H1 (cell line): ENCODE data around the gene TRNAU1AP. TPM values are rescaled to one million over a fixed set of nuclear protein-coding genes. Genes with fewer than 3 reads are reported as not detected.

Experiments
- CTCF ChIA-PET: fragments of 300-600 bp; sonication (Branson Sonifier 250); formaldehyde crosslinking; loops from one replicate; lab custom pipeline; 2021; ENCODE audit not compliant: partially characterized antibody; lab: Charles Lee
- POLR2A ChIA-PET: fragments of 300-600 bp; sonication (Branson Sonifier 250); formaldehyde crosslinking; loops from one replicate; lab custom pipeline; 2021; ENCODE audit warnings: inconsistent platforms; ENCODE audit not compliant: partially characterized antibody; lab: Charles Lee
- DNase-seq, 2 experiments: peaks; one replicate each; pipeline versions ENCODE4 v3.0.0 to v3.0.0-alpha.2; 2010 to 2022; ENCODE audit warnings: low spot score in 2 of 2, low read depth in 1 of 2, mixed read lengths in 1 of 2
- FAIRE-seq: peaks from 2 replicates; lab custom pipeline; 2011; peaks lifted over from hg19 to GRCh38; lab: Jason Lieb, UNC
- H2AFZ ChIP-seq: 2 replicates; pipeline ENCODE4 v1.8.1; 2012; ENCODE audit warnings: low read length, inconsistent platforms
- H2AK5ac ChIP-seq: 2 replicates; pipeline ENCODE4 v1.6.1; 2013; ENCODE audit warnings: low read depth, low read length
- H2BK120ac ChIP-seq: replicated peaks from 2 replicates; pipeline ENCODE3; 2013; ENCODE audit warnings: low read depth, low read length, inconsistent platforms
- H2BK12ac ChIP-seq: 2 replicates; pipeline ENCODE4 v1.6.1; 2013; ENCODE audit warnings: low read depth, low read length
- H2BK15ac ChIP-seq: 2 replicates; pipeline ENCODE4 v1.6.1; 2013; ENCODE audit warnings: low read length
- H2BK20ac ChIP-seq: 2 replicates; pipeline ENCODE4 v1.6.1; 2013; ENCODE audit warnings: low read length
- H2BK5ac ChIP-seq: 2 replicates; pipeline ENCODE4 v1.6.1; 2013; ENCODE audit warnings: low read depth, low read length
- H3K14ac ChIP-seq: 2 replicates; pipeline ENCODE4 v1.6.1; 2013; ENCODE audit warnings: inconsistent platforms; ENCODE audit not compliant: insufficient read length
- H3K18ac ChIP-seq: 2 replicates; pipeline ENCODE4 v1.6.1; 2013; ENCODE audit warnings: low read length; ENCODE audit errors: extremely low read depth
- H3K23ac ChIP-seq: 2 replicates; pipeline ENCODE4 v1.6.1; 2013; ENCODE audit warnings: inconsistent platforms; ENCODE audit not compliant: insufficient read length
- H3K23me2 ChIP-seq: 2 replicates; pipeline ENCODE4 v1.6.1; 2013; ENCODE audit warnings: low read depth, low read length
- H3K27ac ChIP-seq: 2 replicates; pipeline ENCODE4 v1.6.1; 2011; ENCODE audit warnings: low read depth, low read length, inconsistent platforms
- H3K27me3 ChIP-seq, 4 experiments: replicated peaks in 1 of 4; 1 replicate in 1 of 4; 2 replicates in 3 of 4; pipeline versions ENCODE4 v1.6.1 to v1.8.1; 2011 to 2013; ENCODE audit warnings: low read length in 3 of 4, mild to moderate bottlenecking in 3 of 4, inconsistent platforms in 2 of 4, mixed read lengths in 2 of 4, moderate library complexity in 1 of 4; ENCODE audit not compliant: control insufficient read depth in 3 of 4, insufficient read depth in 3 of 4; ENCODE audit errors: extremely low read depth in 1 of 4
- H3K36me3 ChIP-seq, 4 experiments: 2 replicates each; pipeline versions ENCODE4 v1.6.1 to v1.8.1; 2011 to 2013; ENCODE audit warnings: mild to moderate bottlenecking in 4 of 4, low read length in 3 of 4, moderate library complexity in 2 of 4, control low read depth in 1 of 4, inconsistent platforms in 1 of 4; ENCODE audit not compliant: insufficient read depth in 4 of 4, control insufficient read depth in 2 of 4
- H3K4ac ChIP-seq: replicated peaks from 2 replicates; pipeline ENCODE3; 2013; ENCODE audit warnings: low read length, low read depth, mixed read lengths, inconsistent platforms; ENCODE audit not compliant: insufficient read length
- H3K4me1 ChIP-seq, 4 experiments: replicated peaks in 1 of 4; 1 replicate in 1 of 4; 2 replicates in 3 of 4; pipeline versions ENCODE4 v1.6.1 to v1.8.1; 2011 to 2013; ENCODE audit warnings: low read length in 3 of 4, inconsistent platforms in 2 of 4, mixed read lengths in 1 of 4; ENCODE audit not compliant: insufficient read depth in 4 of 4, control insufficient read depth in 3 of 4
- H3K4me2 ChIP-seq, 2 experiments: 2 replicates each; pipeline versions ENCODE4 v1.6.1 to v1.8.1; 2011 to 2013; ENCODE audit warnings: low read depth in 2 of 2, low read length in 2 of 2, control low read depth in 1 of 2, inconsistent platforms in 1 of 2, mild to moderate bottlenecking in 1 of 2; ENCODE audit not compliant: insufficient read depth in 1 of 2
- H3K4me3 ChIP-seq, 4 experiments: fragments of 200-600, 300-600 bp in 1 of 4; sonication (generic), shearing (Covaris generic), sonication (Bioruptor Twin) in 1 of 4; 2 replicates each; pipeline versions ENCODE4 v1.5.1 to v1.8.1; 2011 to 2016; ENCODE audit warnings: low read length in 4 of 4, low read depth in 3 of 4, control low read depth in 2 of 4, inconsistent platforms in 2 of 4, mild to moderate bottlenecking in 2 of 4, mixed read lengths in 1 of 4, moderate library complexity in 1 of 4; ENCODE audit not compliant: insufficient read depth in 2 of 4; ENCODE audit errors: extremely low read depth in 1 of 4
- H3K56ac ChIP-seq: replicated peaks from 2 replicates; pipeline ENCODE3; 2013; ENCODE audit warnings: low read depth, mild to moderate bottlenecking, mixed read lengths, low read length, inconsistent platforms; ENCODE audit not compliant: insufficient read length
- H3K79me1 ChIP-seq: 2 replicates; pipeline ENCODE4 v1.6.1; 2013; ENCODE audit warnings: low read depth, low read length, control low read depth
- H3K79me2 ChIP-seq, 2 experiments: 2 replicates each; pipeline versions ENCODE4 v1.6.1 to v1.8.1; 2012 to 2013; ENCODE audit warnings: low read length in 2 of 2, mild to moderate bottlenecking in 2 of 2, inconsistent platforms in 1 of 2; ENCODE audit not compliant: insufficient read depth in 2 of 2, control insufficient read depth in 1 of 2
- H3K9ac ChIP-seq, 4 experiments: replicated peaks in 1 of 4; 1 replicate in 1 of 4; 2 replicates in 3 of 4; pipeline versions ENCODE4 v1.6.1 to v1.8.1; 2011 to 2013; ENCODE audit warnings: low read depth in 3 of 4, low read length in 3 of 4, control low read depth in 2 of 4, mild to moderate bottlenecking in 2 of 4, moderate library complexity in 2 of 4, inconsistent platforms in 1 of 4; ENCODE audit errors: extremely low read depth in 1 of 4
- H3K9me3 ChIP-seq, 2 experiments: 2 replicates each; pipeline versions ENCODE4 v1.6.1 to v1.8.1; 2012 to 2013; ENCODE audit warnings: mild to moderate bottlenecking in 2 of 2, moderate library complexity in 2 of 2, control low read depth in 1 of 2, inconsistent platforms in 1 of 2, low read depth in 1 of 2, low read length in 1 of 2, mixed read lengths in 1 of 2; ENCODE audit not compliant: insufficient read depth in 2 of 2
- H4K20me1 ChIP-seq, 2 experiments: replicated peaks in 1 of 2; 2 replicates each; pipeline versions ENCODE3 to v1.8.1; 2011 to 2013; ENCODE audit warnings: inconsistent platforms in 2 of 2, low read length in 2 of 2, mild to moderate bottlenecking in 1 of 2; ENCODE audit not compliant: insufficient read depth in 2 of 2, control insufficient read depth in 1 of 2
- H4K5ac ChIP-seq: 2 replicates; pipeline ENCODE4 v1.6.1; 2013; ENCODE audit warnings: low read length, low read depth, mixed read lengths, inconsistent platforms; ENCODE audit not compliant: insufficient read length
- H4K8ac ChIP-seq: 2 replicates; pipeline ENCODE4 v1.8.0; 2013; ENCODE audit warnings: mild to moderate bottlenecking, moderate library complexity, low read length, inconsistent platforms; ENCODE audit not compliant: insufficient read depth; ENCODE audit errors: extremely low read depth
- H4K91ac ChIP-seq: replicated peaks from 2 replicates; pipeline ENCODE3; 2013; ENCODE audit warnings: low read length, mixed read lengths, inconsistent platforms; ENCODE audit not compliant: insufficient read length
- POLR2AphosphoS5 ChIP-seq: IDR thresholded peaks from 2 replicates; pipeline ENCODE4 v1.6.1; 2011; ENCODE audit warnings: low read depth, low read length
- SIN3A ChIP-seq, 2 experiments: IDR thresholded peaks in 1 of 2; conservative IDR thresholded peaks in 1 of 2; 2 replicates each; pipeline ENCODE4 v1.6.1; 2011 to 2012; ENCODE audit warnings: low read length in 2 of 2, improper control_type of control experiment in 1 of 2, low read depth in 1 of 2, mild to moderate bottlenecking in 1 of 2
- WGBS, 2 experiments: shearing (Covaris generic) in 1 of 2; methylation state at CpG; one replicate each; pipeline versions ENCODE4 v1.1.6 to v1.1.7; 2013 to 2015; ENCODE audit warnings: low lambda C conversion rate in 2 of 2, mixed read lengths in 2 of 2, inconsistent platforms in 1 of 2, low coverage in 1 of 2, missing lambda C conversion rate in 1 of 2; ENCODE audit not compliant: insufficient replicate concordance in 2 of 2, insufficient coverage in 1 of 2, insufficient read length in 1 of 2; ENCODE audit errors: extremely low coverage in 1 of 2, missing lambda C conversion rate in 1 of 2; 5-methylcytosine and 5-hydroxymethylcytosine counted together
- polyA plus RNA-seq, 7 experiments: library from polyadenylated mRNA; depleted of rRNA in 3 of 7; stranded (reverse) in 5 of 7; unstranded in 2 of 7; fragments of >200 nt in 5 of 7; fragments of 200-250 nt in 2 of 7; gene quantifications; 1 replicate in 5 of 7; 2 replicates in 1 of 7; 4 replicates in 1 of 7; pipeline versions ENCODE4 v1.2.1 to v1.2.3, GENCODE V29; 2011 to 2013; ENCODE audit warnings: missing spikeins in 2 of 7, mixed read lengths in 2 of 7
- total RNA-seq: library from RNA; stranded (reverse); fragmentation: NEBNext Ultra II Directional; extraction: Animal tissue kit (Norgen Biotek cat#: 25700); gene quantifications from 2 replicates; pipeline ENCODE4 v1.2.1, GENCODE V29; 2021

The TRNAU1AP gene
- total and polyA plus RNA-seq, 2 of the 8 experiments (the other 6 are each of a cell fraction or from before 2014, with no cell fraction given): 35.2 to 37.1 TPM

DNA sequence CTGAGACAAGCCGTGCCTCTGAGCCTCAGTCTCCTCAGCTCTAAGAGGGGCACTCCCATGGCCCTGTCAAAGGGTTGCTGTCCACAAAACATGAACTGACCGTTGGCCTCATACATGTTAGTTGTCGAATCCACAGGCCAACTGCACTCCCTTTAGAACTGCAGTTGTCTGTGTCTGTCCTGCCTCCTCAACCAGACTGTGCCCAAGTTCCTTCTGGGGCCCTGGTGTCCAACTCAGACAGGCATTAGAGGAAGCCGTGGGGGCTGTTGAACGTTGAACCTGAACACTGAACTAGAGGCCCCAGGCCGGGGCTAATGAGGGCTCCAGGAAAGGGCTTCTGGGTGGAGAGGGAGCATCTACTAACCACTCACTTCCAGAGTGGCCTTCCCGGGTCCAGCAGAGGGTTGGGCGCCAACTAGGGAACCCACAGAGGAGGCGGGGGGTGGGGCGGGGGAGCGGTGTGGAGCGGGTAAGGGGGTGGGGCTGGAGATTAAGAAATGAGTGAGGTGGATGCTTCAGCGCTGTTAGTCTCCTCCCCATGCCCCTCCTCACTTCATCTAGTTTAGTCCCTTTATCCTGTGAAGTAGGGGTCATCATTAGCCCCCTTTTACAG is 38.9 kb downstream of the TRNAU1AP start, which contains the start of gene RAB42:
TSS of gene RAB42 (plus strand) at position 558 of the 613 bp plus-strand sequence. CDS start 247 bp downstream, outside the sequence.
- DNase-seq: peak in 1 of 2 experiments; percentile 76
- no peak within 1 kb of the TSS for H3K27ac ChIP-seq
- peak within 1 kb of the TSS; percentile 25 for H3K56ac ChIP-seq
- H2BK120ac ChIP-seq: peak within 1 kb of the TSS; percentile 58
- TF ChIP-seq SIN3A (conservative IDR thresholded peaks at IDR 0.05 in 1 of 2, IDR thresholded peaks at IDR 0.05 in 1 of 2; ENCODE audit: low read depth in 1 of 2, low read length in 2 of 2) (0 out of 4 replicates have a peak, but pooled peaks of 1 of the 2 experiments have one; percentile 27), POLR2AphosphoS5 (no peak)
- peak within 1 kb of the TSS; percentile 75; the same call in 1 of the 2 replicates for H2BK20ac ChIP-seq
- peak within 1 kb of the TSS; percentile 15 for H4K5ac ChIP-seq
- peak within 1 kb of the TSS; percentile 99 for H2BK15ac ChIP-seq
- no peak for FAIRE-seq
- 41% methylated on average over 10 of the region's 13 CpGs; no CpG with 5 or more reads in 1 of the 2 experiments for WGBS, 2 experiments
- H3K4me2 ChIP-seq: peak within 1 kb of the TSS; percentile 55 to 87
- H2BK5ac ChIP-seq: peak within 1 kb of the TSS; percentile 63; the same call in 1 of the 2 replicates
- peak within 1 kb of the TSS; percentile 40 to 66 (median 56) for H3K4me3 ChIP-seq
- H4K91ac ChIP-seq: peak within 1 kb of the TSS; percentile 32
- POLR2A ChIA-PET: interaction anchor here (0.6 to 23.4 kb wide), 6 partner anchors 12 to 79 kb away, joined by 3 to 660 read pairs (median 152); partner anchors contain the start of genes GMEB1 and RCC1
- peaks cover 0 to 7% (median 2%) of the 10 kb centered on the region in 4 experiments; a peak in 3 of 7 replicates for H3K27me3 ChIP-seq
- peak within 1 kb of the TSS; percentile 90 for H3K18ac ChIP-seq
- peak within 1 kb of the TSS; percentile 78 for H2AFZ ChIP-seq
- peak within 1 kb of the TSS; percentile 83 for H2AK5ac ChIP-seq
- H3K79me2 ChIP-seq: no peaks in the 10 kb centered on the region; a peak in 1 of 4 replicates
- no peak within 1 kb of the TSS for H3K23ac ChIP-seq
- H3K4me1 ChIP-seq: peaks cover 9 to 18% (median 16%) of the 10 kb centered on the region in 4 experiments
- H3K9ac ChIP-seq: peak within 1 kb of the TSS; percentile 45 to 77 (median 54); a peak in 6 of 7 replicates
- H4K8ac ChIP-seq: peak within 1 kb of the TSS; percentile 4
- peak within 1 kb of the TSS; percentile 98; the same call in 1 of the 2 replicates for H2BK12ac ChIP-seq
- no peaks in the 10 kb centered on the region; a peak in 1 of 4 replicates for H3K9me3 ChIP-seq
- no peaks in the 10 kb centered on the region; the same call in none of the 2 replicates for H3K23me2 ChIP-seq
- H3K14ac ChIP-seq: no peak within 1 kb of the TSS
- H3K4ac ChIP-seq: no peak within 1 kb of the TSS
- H3K79me1 ChIP-seq: no peaks in the 10 kb centered on the region
- H4K20me1 ChIP-seq: no peaks in the 10 kb centered on the region
- CTCF ChIA-PET: interaction anchor here (1.0 to 3.1 kb wide), 4 partner anchors 9 to 11 kb away, joined by 3 to 16 read pairs (median 13); no protein-coding TSS in a partner anchor
- H3K36me3 ChIP-seq: no peaks in the 10 kb centered on the region
